ENCODE data around the gene TTC7B.

Gene TTC7B

DNA sequence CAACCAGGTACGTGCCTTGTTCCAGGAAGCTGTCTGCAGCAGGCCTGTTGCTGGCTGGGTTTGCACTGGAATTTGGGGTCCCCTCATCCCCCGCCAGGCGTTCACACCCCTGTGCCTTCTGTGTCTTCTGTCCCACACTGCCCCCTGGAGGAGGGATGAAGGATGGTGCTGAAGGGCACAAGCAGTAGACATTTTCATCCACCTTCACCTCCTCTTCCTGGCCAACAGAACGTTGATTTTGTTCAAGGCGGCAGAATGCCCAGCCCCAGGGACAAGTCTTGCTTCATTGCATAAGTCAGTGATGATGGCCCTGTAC, 297.3 kb downstream of the TTC7B start:
- DNase-seq = peak; percentile 45

- no peak for DNase-seq
Measured at GRCh38 chr14:90518069-90518940, 297.9 kb downstream of the TTC7B start.

- DNase-seq = no peak
Measured at GRCh38 chr14:90517076-90517841, 299.0 kb downstream of the TTC7B start.

DNA sequence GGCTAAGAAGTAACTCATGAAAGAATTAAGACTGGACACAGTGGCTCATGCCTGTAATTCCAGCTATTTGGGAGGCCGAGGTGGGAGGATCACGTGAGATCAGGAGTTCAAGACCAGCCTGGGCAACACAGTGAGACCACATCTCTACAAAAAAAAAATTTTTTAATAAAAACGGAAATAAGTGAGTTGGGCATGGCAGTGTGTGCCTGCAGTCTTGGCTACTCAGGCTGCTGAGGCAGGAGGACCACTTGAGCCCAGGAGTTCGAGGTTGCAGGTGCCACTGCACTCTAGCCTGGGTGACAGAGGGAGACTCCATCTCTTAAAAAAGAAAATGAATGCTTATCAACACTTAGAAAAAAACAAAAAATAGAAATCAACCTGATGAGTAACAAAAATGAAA, 301.7 kb downstream of the TTC7B start:
- no peak for DNase-seq

- DNase-seq = no peak
Measured at GRCh38 chr14:90514015-90514398, 302.2 kb downstream of the TTC7B start.

DNA sequence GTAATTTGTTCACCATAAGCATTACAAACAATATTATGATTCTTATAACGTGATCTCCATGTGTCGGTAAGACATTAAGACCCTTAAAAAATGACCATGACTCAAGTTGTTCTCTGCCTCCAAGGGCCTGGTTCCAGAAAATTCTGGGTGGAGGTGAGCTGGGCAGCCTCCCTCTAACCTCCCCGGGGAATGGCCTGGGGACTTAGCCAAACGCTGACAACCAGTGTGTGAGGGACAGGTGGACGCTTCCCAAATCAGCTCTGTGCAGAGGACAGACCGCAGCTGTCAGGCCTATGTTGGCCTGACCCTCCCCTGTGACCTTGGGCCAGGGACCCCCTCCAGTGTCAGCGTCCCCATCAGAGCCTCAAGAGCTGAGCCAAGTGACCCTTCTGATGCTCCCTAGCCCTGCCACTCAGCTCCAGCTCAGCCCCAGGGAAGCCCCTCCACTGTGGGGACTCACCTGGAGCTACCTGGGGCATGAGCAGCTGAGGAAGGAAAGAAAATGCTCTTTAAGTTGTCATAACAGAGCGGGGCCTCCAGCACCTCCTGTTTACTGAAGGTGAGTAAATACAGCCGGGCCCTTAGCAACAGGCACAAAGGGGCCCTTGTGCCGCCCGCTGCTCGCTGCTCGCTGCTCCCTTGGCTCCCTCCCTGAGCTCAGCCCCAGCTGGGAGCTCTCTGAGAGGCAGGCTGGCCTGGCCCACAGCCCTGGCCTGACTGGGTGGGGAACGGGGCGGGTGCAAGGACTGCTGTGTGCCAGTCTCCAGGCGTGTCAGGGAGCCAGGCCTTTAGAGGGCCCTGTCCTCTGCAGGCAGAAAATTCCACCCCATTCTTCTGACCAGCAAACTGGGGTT, 302.8 kb downstream of the TTC7B start:
- DNase-seq = no peak

DNA sequence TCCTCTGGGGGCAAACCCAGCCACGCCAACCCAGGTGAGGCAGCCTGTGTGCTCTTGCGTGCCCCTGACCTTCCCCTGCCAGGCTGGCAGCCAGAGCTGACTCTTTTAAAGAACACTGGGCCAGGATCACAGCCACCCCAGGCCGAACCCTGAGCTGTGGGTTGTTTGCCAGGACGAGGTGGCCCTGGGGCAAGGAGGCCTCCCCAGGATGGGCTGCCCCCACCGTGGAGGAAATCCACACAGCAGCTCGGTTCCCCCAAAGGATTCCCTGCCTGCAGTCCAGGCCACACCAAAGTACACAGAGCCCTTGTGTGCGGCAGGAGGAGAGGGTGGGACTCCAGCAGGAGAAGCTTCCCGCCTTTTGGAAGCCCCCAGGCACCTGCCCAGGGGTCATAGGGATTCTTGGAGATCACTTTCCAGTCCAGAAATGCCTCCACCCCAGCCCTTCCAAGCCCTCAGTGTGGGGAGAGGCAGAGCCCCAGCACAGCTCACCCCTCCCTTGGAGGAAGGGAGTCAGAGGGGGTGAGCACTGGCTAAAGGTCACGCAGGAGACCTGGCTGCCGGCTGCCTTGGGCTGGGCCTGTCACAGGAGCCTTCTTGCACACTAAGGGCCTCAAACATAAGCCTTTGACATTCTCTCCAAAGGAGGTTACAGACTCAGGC, 303.8 kb downstream of the TTC7B start:
- DNase-seq = no peak

GRCh38 chr14:90511795-90512328, 304.4 kb downstream of the TTC7B start:
- no peak for DNase-seq

DNA sequence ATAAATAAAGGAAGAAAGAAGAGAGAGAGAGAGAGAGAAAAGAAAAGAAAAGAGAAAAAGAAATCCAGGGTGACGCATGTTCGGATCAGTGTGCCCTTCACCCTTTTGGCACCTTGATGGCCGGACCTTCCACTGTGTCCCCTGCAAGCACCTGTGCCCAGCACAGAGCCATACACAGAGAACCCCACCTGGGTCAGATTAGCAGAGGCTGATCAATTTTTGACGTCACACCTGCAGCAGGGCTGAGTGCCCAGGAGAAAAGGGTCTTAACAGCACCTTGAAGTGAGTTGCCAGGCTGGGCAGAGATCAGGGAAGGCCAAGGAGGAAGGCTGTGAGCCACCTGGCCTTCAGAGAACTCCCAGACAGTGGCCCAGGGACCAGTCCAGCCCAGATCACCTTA, 305.0 kb downstream of the TTC7B start:
- no peak for DNase-seq

- DNase-seq = no peak
Measured at GRCh38 chr14:90510159-90510558, 306.1 kb downstream of the TTC7B start.

DNA sequence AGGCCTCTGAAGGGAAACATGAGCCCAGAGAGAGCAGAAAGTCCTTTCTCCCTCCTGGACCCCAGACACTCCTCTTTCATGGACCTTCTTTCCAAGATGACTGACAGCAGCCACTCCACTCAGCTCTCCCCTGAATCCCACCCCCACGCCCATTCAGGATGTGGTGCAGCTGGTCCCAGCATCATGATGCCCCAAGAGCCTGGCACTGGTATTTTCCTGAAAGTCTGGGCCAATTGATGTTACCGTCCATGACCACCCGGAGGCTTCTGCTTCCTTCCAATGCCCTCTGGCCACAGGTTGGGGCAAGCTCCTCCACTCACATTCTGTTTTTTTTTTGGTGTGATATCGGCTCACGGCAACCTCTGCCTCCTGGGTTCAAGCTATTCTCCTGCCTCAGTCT, 306.8 kb downstream of the TTC7B start:
- no peak for DNase-seq

DNA sequence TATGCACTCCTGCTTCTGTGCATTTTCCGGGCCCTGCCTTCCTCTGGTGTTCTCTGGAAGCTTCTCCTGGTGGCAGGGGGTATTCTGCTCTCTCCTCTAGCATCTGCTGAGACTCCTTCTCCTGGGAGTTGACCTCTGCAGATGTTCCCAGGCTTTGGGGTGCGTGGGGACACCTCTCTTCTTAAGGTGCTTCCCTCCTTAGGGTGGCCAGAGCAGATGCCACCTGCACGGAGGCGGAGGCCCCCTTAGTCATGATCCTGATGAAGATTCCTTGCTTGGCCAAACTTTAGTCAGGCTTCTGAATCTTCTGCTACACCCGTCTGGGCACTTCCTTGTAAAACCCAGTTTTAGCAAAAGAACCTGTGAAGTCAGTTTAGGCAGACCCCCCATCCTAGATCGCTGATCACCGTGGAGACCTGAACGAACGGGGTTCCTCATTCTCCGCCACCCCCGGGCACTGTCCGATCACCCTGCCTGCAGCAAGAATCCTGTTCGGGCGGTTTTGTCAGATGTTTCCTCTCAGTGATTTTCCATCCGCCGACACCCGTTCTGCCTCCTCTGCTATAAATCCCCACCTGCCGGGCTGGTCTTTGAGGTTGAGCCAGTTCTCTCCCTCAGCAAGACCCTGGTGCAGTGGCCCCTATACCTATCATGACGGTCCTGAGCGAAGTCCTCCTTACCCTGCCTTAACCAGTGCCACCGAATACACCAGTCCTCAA, 307.5 kb downstream of the TTC7B start:
- DNase-seq = no peak

DNA sequence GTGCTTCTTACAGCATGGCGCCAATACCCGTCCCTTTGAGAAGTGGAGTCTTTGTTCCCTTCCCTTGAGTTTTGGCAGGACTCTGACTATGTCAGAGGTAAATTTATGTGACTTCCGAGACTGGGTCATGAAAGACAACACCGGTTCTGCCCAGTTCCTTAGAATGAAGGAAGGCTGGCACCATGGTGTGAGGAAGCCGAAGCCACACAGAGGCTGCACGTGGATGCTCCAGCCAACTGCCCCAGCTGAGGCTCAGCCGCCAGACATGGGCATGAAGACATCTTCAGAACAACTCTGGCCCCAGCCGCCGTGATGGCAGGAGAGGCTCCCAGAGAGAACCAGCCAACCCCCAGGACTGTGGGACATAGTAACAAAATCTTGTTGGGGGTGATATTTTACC, 308.2 kb downstream of the TTC7B start:
- DNase-seq = no peak

GRCh38 chr14:90507428-90507827, 308.8 kb downstream of the TTC7B start:
- no peak for DNase-seq

DNA sequence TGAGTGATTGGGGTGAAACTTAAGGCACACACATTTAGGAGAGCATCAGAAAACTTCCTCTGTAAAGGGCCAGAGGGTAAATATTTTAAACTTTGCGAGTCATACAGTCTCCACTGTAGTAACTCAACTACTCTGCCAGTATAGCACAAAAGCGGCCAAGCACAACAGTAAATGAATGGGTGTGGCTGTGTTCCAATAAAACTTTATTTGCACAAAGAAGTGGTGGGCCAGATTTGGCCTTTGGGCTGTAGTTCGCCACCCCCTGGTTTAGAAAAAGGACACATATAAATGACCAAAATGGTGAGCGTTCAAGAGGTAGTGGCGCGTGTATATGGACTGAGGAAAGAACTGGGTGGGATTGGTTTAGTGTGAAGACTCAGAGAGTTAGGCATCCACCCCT, 309.5 kb downstream of the TTC7B start:
- DNase-seq = no peak

DNA sequence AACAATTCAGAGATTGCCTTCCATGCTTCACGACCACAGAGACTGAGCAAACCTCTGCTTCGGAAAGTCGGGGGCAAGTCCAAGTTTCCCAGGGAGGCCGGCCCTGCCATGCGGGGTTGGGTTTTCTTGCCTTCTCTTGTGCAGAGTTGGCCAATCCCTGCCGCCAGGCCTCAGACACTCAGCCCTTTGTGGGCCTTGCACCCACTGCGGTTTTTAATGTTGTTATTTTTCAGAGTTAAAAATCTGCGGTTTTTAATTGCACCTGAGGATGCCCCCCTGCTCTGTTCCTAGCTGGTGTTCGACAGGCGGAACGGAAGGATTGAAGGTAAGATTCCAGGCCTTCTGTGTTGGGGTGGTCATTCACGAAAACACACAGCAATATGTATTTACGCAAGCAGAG, 310.7 kb downstream of the TTC7B start:
- DNase-seq = no peak

- no peak for DNase-seq
Measured at GRCh38 chr14:90504643-90505042, 311.6 kb downstream of the TTC7B start.

DNA sequence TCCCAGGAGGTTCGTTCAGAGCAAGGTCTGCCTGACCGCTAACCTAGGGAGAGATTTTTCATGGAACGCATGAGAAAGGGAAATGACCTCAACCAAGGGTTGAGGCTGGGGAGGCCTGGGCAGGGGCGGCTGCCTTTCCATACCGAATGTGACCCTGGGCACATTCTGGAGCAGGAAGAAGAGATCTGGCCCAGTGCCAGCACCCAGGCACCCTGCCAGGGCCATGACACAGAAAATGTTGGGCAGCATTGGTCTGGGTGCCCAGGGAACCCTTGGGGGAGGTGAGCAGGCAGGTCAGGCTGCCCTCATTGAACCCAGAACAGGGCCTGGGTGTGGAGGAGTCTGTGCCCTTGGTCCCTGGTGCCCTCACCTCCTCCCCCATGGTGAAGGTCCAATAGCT, 312.6 kb downstream of the TTC7B start:
- DNase-seq = no peak

DNA sequence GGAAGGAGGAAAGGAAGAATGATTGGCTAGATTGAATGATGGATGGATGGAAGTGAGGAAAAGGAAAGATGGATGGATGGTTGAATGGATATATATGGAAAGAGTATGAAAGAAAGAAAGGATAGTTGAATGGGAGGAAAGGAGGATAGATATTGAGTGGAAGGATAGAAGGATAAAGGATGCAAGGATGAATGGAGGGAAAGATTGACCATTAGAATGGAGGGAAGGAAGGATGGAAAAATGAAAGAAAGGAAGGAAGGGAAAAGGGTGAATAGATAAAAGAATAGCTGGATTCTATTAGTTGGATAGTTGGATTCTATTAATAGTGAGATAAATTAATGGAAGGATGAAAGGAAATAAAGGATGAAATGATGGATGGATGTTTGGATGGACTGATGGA, 313.5 kb downstream of the TTC7B start:
- DNase-seq = no peak

DNA sequence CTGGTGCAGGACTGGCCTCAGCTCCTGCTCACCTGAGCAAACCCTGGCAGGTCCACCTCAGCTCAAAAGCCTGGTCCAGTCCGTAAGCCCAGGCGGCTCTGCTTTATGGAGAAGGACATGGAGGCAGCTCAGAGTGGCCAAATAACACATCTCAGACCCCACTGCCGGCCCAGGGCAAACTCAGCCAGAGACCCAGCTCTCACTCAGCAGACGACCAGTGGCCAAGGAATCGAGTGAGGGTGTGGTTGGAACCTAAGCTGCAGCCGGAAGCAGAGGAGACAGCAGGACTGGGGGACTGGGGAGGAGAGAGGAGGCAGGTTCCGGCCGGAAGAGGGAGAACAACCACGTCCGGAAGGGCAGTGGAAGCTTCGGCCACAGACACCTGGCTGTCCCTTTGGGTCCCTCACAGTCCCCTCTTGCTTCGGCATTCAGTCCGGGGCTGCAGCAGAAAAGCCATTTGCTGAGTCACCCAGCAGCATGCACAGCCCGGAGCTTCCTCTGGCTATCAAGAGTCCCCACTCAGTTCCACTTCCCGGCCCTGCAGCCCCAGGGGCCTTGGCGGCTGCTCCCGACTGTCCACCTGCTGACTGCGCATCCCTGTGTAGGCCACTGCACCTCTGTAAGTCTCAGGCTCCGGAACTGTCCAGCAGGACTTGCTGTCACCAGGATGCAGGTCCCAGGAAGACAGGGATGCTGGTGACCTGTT, 315.4 kb downstream of the TTC7B start:
- no peak for DNase-seq

GRCh38 chr14:90499908-90500664, 316.1 kb downstream of the TTC7B start:
- DNase-seq = no peak
